SH-SY5Y (cell line): ENCODE results near the gene TMEM43.

Source experiments
- GATA2 ChIP-seq: IDR thresholded peaks from 2 replicates; pipeline ENCODE4 v1.6.1; 2011; ENCODE audit warnings: mild to moderate bottlenecking, low read depth, low read length
- GATA3 ChIP-seq: IDR thresholded peaks from 2 replicates; pipeline ENCODE4 v1.6.1; 2011; ENCODE audit warnings: low read depth, mild to moderate bottlenecking, low read length, moderate library complexity

GRCh38 chr3:14157951-14158350, 33.1 kb downstream of the TMEM43 start:
- TF ChIP-seq GATA2 (no peak), GATA3 (no peak)
